ENCODE results near the gene RNF220.

- TF ChIP-seq, protein P1, sequence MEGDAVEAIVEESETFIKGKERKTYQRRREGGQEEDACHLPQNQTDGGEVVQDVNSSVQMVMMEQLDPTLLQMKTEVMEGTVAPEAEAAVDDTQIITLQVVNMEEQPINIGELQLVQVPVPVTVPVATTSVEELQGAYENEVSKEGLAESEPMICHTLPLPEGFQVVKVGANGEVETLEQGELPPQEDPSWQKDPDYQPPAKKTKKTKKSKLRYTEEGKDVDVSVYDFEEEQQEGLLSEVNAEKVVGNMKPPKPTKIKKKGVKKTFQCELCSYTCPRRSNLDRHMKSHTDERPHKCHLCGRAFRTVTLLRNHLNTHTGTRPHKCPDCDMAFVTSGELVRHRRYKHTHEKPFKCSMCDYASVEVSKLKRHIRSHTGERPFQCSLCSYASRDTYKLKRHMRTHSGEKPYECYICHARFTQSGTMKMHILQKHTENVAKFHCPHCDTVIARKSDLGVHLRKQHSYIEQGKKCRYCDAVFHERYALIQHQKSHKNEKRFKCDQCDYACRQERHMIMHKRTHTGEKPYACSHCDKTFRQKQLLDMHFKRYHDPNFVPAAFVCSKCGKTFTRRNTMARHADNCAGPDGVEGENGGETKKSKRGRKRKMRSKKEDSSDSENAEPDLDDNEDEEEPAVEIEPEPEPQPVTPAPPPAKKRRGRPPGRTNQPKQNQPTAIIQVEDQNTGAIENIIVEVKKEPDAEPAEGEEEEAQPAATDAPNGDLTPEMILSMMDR (IDR thresholded peaks at IDR 0.05 in 8 of 11, conservative IDR thresholded peaks at IDR 0.05 in 3 of 11), result no peak
- no peak for TF ChIP-seq POLR2A (IDR thresholded peaks at IDR 0.05)
- TF ChIP-seq POLR2AphosphoS5 (IDR thresholded peaks at IDR 0.05), result no peak
Measured at GRCh38 chr1:44568128-44568900, 163.3 kb downstream of the RNF220 start.

Data from spleen (tissue), 7 donors.